ENCODE measurements around the gene PACSIN1. TPM values are rescaled to one million over a fixed set of nuclear protein-coding genes. Genes with fewer than 3 reads are reported as not detected.
A peak's percentile ranks its signal among the peaks of the same experiment; 100 is the strongest.

Gene PACSIN1
- polyA plus RNA-seq, 5 donors, result 0.24 to 0.76 (median 0.31) TPM

DNA sequence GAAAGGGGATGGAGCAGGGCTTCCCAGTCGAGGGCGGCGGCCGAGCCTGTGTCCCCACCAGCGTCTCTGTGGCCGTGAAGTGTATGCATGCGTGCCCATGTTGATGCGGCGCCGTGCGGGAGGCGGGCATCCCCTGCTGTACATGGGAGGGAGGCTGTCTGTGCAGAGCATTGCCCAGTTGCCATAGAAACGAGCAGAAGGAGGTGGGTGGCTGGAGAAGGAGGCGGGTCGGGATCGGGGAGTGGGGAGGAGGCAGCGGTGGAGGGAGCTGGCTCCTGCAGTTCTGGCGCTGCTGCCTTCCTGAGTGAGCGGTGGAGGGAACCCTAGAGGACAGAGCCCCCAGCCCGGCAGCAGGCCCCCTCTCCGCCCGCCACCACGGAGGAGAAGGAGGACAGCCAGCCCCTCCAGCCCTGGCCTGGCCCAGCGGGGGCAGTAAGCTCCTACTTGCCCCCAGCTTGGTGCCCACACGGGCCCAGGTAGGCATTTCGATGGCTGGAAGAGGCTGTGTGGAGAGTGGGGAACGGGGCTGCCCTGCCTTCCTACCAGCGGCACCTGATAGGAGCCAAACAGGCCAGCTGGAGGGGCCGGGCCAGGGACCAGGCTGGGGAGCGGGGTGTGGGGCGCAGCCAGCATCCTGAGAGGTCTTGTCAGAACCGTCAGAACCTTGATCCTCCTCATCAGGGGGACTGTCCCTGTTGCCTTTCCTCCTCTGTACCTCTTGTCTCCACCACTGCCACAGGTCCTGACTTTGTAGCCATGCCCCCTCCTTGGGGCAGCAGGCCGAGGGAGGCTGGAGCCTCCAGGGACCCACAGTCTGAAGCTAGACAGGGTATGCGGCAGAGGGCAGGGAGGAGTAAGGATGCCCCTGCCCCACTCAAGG lies 49.0 kb downstream of the PACSIN1 start:
- DNase-seq, result peak; percentile 38 to 43

DNA sequence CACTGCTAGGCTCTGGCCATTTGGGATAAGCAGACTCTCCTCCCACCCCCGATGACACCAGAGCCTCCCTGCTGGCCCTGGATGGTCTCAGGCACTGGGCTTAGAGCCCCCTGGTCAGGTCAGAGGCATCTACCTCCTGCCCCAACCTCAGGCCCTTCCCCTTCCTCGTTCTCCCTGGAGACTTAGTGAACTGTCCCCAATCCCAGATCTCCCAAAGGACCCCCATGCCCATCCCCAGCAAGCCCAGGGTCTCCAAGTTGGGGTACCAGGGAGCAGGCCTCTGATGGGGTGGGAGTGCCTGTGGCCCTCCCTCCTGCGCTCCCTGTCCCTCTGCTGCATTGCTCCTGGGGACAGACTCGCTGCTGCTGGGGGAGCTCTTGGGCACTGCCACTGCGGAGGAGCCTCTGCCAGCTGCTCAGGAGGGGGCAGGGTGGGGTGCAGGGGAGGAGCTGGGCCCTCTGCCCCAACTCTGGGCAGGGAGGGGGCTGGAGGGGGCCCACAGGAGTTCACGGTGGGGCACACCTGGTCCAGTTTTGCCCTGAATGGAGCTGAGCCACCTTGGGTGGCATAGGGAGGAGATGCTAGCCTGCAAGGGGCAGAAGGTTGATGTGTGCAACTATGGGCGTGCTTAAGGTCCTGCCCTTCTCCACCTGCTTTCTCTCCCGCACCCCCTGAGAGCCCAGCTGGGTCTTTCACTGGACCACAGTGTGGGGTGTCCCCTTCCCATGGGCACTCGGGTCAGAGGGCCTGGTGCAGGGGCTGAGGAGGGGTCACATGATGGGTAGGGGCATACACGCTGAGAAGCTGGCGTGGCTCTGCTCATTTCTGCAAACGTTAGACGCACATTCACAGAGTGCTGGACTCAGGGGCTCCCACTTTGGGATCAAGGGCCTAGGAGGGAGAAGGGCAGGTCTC lies 49.9 kb downstream of the PACSIN1 start:
- DNase-seq, result no peak

DNA sequence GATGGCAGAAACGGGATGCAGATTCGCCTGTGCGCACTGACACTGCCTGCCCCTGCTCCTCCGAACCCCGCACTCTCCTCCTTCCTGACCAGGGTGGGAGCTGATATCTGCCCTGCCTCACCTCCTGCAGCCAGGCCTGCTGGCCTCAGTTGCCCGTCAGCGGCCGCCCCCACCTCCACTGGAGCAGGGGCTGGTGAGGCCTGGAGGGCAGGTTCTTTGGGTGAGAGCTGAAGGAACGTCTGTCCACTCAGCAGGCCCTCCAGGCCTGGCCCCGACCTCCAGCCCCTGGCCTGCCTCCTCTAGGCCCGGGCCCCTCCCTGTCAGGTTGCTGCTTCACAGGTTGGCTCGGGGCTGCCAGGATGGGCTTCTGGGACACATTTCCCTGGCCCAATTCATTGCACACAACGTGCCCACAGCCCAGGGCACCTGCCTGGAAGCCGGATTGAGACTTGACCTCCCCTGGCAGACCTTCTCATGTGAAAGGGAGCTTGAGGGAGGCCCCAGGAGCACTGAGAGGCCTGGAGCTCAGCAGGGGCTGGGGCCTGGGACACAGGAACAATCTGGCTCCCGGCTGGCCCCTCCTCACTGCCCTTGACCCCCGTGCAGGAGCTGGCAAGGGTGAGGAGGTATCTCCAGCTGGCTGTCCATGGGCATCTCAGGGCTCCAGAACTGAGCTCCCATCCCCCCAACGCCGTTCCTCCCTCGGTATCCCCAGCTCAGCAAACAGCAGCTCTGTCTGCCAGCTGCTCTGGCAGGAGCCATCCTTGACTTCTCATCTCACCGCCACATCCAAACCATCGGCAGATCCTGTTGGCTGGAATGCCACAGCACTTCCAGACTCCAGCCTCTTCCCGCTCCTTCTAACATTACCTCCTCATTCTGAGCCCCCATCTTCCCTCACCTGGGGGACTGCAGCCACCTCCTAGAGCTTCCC lies 50.8 kb downstream of the PACSIN1 start:
- DNase-seq, result no peak

DNA sequence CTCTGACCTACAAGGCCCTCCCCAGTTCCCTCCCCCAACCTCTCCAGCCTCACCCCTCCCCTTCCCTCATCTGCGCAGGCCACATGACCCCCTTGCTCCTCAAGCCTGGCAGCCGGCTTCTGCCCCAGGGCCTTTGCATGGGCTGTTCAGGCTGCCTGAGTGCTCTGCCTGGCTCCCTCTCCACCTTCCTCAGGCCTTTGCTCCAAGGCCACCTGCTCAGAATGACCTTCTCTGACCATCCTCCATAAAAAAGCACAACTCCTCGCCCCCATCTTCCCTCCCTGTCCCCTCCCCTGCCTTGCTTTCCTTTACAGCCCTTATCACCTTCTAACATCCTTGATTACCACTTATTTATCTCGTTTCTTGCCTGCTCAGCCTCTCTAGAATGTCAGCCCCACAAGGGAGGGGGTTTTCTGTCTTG lies 51.6 kb downstream of the PACSIN1 start:
- DNase-seq, result no peak

DNA sequence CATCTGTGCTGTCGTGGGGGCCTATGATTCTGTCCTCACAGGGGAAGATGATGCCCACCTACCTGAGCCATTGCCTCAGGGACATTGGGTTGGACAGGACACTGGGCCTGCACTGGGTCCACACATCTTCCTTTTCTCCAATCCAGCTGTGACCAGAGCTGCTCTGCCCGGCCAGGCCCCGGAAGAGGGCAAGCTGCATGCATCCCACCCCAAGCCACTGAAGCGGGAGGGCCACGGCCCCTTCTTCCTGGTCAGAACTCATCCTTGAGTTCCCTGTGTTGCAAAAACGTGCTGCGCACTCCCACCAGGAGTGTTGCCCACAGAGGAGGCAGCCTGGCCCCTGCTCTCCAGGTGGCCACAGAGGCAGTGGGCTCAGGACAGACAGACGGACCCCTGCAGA lies 52.1 kb downstream of the PACSIN1 start:
- no peak for DNase-seq

DNA sequence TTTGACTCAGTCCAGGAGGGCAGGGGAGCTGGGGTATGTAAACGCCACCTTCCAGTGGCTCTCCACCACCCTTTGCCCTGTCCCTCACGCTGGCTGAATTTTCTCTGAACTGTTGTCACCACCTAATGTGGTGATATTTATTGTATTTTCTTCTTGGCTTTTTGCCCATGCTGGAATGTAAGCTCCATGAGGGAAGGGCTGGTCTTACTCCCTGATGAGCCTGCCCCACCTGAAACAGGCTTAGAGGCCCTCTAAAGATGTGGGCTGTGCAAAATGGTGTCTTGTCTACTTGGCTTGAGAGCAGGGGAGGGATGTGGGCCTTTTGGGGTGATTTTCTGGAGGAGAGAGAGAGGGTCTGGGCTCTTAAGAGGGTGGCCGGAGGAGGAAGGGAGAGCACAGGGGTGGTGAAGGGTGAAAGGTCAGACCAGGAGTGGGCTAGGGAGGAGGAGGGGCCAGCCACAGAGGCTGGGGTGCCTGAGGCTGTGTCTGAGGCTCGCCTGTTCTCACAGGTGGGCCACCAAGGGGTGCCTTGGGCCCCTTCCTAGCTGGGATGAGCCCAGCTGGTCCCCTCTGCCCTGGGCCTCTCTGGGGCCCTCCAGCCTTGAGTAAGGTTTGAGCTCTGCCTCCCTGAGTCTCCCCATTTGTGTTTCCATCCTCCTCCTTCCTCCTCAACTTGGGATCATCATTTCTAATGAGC lies 52.9 kb downstream of the PACSIN1 start:
- DNase-seq, result no peak

DNA sequence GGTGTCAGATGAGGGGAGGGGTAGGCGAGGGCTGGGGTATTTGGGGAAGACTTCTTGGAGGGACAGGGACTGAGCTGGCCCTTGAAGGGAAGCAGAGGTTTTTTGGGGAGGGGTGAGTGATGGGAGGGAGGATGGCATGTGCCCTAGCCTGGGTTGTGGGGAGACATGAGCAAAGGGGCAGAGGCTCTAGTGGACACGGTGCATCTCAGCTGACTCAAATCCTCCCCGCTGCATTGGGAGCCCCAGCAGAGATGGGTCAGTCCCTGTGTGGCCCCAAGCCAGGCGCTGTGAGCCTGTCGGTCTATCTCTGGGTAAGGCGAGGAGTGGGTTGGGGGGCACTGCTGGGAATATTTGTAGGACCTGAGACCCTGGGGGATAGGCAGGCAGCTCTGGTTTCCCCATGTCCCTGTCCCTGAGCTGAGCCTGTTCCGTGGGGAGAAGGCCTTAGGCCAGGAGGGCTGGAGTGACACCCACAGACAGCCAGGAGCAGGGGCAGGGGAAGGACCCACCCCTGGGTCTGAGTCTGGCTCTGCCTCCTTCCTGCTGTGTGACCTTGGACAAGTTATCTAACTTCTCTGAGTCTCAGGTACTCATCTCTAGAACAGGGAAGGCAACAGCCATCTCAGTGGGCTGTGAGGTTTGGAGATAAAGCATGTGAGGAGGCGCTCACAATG lies 54.2 kb downstream of the PACSIN1 start:
- no peak for DNase-seq

DNA sequence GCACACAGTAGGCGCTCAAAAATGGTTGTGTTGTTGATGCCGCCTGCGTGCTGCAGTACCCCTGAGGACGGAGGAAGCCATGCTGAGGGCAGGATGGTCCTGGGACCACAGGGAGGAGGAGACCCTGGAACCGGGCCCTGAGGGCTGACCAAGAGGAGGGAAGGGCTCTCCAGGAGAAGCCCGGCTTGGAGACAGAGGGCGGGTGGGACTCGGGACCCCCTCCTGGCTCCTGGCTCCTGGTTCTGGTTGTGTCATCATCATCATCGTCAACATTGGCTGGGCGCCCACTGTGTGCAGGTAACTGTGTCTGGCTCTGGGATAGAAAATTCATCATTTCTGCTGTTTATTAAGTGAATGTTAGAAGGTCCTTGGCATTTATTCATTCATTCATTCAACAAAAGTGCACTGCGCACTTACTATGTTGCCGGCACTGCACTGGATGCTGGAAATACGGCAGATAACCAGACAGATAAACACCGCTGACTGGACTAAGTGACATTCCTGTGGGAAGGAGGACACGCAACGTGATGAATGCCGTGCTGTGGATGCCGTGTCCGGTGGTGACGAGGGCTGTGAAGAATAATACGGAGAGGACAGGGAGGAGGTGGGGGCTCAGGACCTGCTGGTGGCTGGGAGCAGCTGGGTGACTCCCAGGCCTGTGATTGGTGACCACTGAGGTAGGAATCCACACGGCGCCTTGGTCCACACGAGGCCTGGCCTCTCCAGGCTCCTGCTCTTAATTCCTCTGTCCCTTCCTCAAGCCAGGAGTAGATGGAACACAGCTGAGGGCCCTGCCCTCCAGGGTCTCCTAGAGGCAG lies 55.0 kb downstream of the PACSIN1 start:
- no peak for DNase-seq

DNA sequence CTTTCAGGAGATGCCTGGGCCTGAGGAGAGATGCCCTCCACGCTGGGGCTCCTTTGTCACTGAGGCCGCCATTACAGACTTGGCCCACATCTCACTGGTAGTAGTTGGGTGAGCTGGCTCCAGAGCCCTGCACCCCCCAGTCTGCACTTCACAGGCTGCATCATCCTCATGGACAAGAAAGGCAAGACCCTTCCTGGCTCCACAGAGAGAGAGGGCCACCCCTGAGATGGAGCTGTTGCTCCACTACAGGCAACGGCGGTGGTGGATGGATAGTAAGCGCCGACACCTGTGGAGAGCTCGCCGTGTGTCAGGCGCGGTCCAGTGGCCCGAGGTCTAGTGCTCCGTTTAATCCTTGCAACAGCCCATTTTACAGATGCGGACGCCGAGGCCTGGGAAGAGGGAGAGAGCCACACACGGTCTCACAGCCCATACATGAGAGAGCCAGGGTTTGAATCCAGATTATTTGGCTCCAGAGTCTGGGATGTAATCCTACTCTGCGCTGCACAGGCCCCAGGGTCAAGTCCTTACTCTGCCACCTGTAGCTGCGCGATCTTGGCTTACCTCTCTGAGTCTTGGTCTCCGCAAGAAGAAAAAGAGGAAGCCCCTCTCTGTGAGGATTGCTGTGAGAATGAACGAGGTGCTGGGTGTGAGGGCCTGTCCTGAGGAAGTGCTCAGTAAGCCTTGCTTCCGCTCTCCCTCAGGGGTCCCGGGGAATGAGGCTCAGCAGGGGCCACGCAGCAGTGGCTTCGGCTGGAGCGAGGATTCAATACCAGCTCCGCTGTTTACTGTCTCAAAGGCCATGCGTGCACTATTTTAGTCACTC lies 55.8 kb downstream of the PACSIN1 start:
- no peak for DNase-seq

DNA sequence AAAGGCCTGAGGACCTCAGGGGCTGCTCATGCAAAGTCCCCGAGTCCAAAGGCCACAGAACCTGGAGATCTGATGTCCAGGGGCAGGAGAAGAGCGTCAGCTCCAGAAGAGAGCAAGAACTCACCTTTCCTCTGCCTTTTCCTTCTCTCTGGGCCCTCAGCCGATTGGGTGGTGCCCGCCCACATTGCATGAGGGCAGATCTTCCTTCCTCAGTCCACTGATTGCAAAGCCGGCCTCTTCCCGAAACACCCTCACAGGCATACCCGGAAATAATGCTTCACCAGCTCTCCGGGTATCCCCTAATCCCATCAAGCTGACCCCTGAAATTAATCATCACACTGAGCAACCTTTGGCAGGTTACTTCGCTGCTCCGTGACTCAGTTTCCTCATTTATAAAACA lies 56.9 kb downstream of the PACSIN1 start:
- no peak for DNase-seq

DNA sequence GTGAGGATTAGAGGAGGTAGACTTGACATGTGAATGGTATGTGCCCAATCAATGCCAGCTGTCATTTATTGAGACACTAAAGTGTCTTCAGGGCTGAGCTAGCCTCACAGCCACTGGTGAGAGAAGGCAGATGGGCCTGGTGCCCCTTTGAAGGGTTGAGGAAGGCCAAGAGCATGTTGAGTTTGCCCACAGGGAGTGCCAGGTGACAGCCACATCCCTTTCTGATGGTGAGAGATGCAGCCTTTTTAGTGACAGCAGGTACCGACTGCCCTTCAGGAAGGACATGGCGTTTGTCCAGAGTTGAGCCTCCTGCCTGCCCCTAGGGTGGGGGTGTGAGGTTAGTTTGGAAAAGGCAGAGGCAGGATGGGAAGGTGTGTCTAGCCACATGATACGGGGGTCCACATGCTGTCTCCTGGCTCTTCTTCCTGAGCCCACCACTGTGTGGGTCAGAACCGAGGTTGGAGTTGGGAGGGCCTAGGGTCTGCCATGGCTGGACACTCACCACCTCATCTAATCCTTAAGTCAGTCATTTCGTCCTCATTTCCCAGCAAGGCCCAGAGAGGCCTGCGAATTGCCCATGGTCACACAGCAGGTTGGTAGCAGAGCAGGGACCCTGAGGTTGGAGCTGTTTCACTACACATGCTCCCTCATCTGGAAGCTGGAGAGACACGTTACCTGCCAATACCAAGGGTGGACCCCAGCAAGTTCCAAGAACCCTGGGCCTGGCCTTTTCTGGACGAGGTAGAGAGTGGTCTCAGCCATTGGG lies 57.7 kb downstream of the PACSIN1 start:
- DNase-seq, result no peak

DNA sequence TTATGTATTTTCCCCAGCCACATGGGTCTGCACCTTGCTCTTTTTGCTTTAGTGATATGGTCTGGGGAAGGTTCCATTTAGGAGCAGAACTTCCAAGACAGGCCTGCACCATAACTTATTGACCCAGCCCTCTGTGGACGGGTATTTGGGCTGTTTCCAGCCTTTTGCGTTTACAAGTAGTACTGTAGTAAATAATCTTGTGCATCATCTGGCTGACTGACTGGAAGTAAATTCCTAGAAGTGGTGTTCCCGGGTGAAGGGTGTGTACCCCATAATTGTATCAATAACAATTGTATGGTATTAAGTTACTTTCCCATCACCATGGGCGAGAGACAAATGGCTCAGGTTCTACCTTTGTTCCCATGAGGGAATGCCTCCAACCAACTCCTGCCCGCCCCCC lies 58.6 kb downstream of the PACSIN1 start:
- no peak for DNase-seq

DNA sequence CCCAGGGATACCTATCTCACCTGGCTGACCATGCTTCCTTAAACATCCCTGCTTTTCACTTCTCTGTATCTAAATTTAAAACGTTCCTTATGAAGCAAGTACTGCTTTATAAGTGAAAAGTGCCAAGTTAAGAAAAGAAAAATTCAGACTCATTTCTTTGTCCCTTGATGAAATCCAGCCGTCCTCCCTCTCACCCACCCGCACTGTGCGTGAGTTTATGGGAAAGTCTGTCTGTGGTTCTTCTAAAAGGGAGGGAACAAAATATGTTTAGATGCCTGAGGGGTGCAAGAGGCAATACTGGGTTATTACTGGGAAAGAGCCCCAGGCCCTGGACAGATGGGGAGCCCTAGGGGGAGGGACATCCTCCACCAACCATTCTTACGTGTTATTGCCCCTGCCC lies 59.1 kb downstream of the PACSIN1 start:
- DNase-seq, result no peak

DNA sequence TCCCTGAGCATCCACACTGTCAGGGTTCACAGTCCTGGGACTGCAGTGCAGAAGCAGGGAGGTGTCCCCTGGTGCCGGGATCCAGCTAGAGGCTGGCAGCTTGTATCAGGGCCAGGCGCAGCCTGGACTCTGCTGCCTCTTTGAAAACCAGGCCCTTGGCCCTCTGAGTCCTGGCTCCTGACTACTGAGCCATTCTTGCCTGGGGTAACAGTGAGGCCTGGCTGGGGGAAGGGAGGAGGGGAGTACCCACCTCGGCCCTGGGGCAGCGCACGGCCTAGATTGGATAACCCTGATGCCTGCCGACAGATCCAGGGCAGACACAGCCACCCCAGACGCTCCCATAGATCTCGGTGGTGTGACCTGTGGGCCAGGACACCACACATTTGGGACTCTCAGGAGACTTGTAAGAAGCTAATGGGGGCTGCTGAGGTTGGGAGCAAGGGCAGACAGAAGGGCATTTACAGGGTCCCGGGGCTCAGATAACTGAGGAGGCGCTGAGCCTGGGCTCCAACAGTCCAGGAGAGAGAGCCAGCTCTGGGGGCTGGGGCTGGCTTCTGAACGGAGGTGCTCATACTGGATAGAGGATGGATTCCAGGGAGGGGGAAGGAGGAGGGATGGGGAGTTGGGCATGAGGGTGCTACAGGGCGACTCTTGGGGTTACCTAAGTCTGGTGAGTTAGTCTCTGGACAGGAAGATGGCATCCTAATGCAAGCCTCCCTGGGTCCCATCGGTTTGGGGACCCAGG lies 59.7 kb downstream of the PACSIN1 start:
- no peak for DNase-seq

DNA sequence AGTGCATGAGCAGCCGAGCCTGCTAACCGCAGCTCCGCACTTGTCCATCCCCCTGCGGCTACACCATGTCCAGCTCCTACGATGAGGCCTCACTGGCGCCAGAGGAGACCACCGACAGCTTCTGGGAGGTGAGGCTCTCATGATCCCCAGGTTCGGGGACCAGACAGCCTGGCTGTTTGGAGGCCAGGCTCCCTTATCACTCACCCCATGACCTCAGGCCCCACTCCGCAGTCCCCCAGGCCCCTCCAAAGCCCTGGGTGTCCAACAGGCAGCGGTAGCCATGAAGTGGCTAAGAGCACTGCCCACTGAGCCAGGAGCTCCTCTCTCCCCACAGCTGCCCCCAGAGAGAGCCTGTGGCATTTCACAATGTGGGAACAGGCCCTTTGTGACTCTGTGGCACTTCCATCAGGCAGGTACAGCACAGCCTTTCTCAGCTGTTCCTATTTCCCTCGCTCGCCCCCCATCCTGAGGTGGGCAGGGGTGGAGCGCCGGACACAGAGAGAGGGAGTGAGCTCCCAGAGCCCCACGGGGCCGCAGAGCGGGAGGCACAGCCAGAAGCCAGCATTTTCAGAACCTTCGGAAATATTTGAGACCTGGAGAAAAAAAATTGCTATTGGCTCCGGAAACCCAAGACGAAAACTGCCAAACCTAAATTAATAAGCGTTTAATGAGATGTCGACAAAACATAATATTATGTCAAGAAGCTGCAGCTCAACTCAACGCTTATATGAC lies 60.5 kb downstream of the PACSIN1 start:
- DNase-seq, result peak in 1 of 2 donors; percentile 19
